K562 (cell line): Measurements from ENCODE around the gene PEX6. TPM values are rescaled to one million over a fixed set of nuclear protein-coding genes. Genes with fewer than 3 reads are reported as not detected.

ENCODE experiments used
- ATAC-seq: fragments of 200-7000 bp; cut with Tn5 transposase; 3 replicates; pipeline ENCODE4 v1.9.1; 2020; ENCODE audit warnings: moderate library complexity
- BruUV-seq: library from RNA; stranded (reverse); fragments of 400-500 nt; replicated peaks from 2 replicates; lab custom pipeline; 2021; lab: Mats Ljungman, UMichigan
- CTCF ChIA-PET: fragments of 300-600 bp; formaldehyde crosslinking; extraction: SDS; loops from one replicate; lab custom pipeline; 2021; ENCODE audit warnings: low intra/inter-chr PET ratio; lab: Yijun Ruan, JAX
- POLR2A ChIA-PET: fragments of 300-600, 350-650 bp; sonication (Branson Sonifier 250); formaldehyde crosslinking; extraction: SDS; loops from one replicate; lab custom pipeline; 2021; ENCODE audit warnings: antibody characterized with exemption, inconsistent platforms; lab: Yijun Ruan, JAX
- DNase-seq, 4 experiments: peaks; one replicate each; pipeline versions ENCODE4 v3.0.0 to v3.0.0-alpha.2; 2011 to 2018; ENCODE audit warnings: low spot score in 3 of 4, mixed read lengths in 3 of 4; ENCODE audit errors: extremely low read depth in 1 of 4
- FAIRE-seq: peaks from 2 replicates; lab custom pipeline; 2011; peaks lifted over from hg19 to GRCh38; lab: Jason Lieb, UNC
- H2AFZ ChIP-seq: 2 replicates; pipeline ENCODE4 v1.6.0; 2011; ENCODE audit warnings: low read depth, low read length, control low read depth, inconsistent platforms
- H3K27ac ChIP-seq: fragments of 200-600 bp; 3 replicates; pipeline ENCODE4 v1.8.0; 2011; ENCODE audit warnings: low read depth, mild to moderate bottlenecking, control low read depth, inconsistent platforms, low read length, moderate library complexity, mixed read lengths; ENCODE audit errors: extremely low read depth
- H3K27me3 ChIP-seq, 2 experiments: fragments of 300-600 bp in 1 of 2; 2 replicates in 1 of 2; 3 replicates in 1 of 2; pipeline versions ENCODE4 v1.6.0 to v1.8.0; 2011; ENCODE audit warnings: inconsistent platforms in 2 of 2, low read length in 2 of 2, mild to moderate bottlenecking in 1 of 2, mixed read lengths in 1 of 2, moderate library complexity in 1 of 2; ENCODE audit not compliant: control insufficient read depth in 2 of 2, insufficient read depth in 2 of 2
- H3K36me3 ChIP-seq: fragments of 300-600 bp; 3 replicates; pipeline ENCODE4 v1.8.0; 2011; ENCODE audit warnings: mild to moderate bottlenecking, low read length, inconsistent platforms; ENCODE audit not compliant: control insufficient read depth, insufficient read depth
- H3K4me1 ChIP-seq, 2 experiments: fragments of 200-600 bp in 1 of 2; replicated peaks in 1 of 2; 2 replicates in 1 of 2; 3 replicates in 1 of 2; pipeline versions ENCODE4 v1.5.1 to v1.8.0; 2011; ENCODE audit warnings: inconsistent platforms in 2 of 2, low read length in 2 of 2, mild to moderate bottlenecking in 1 of 2, mixed read lengths in 1 of 2, moderate library complexity in 1 of 2; ENCODE audit not compliant: control insufficient read depth in 2 of 2, insufficient read depth in 2 of 2
- H3K4me2 ChIP-seq: 2 replicates; pipeline ENCODE4 v1.6.1; 2011; ENCODE audit warnings: low read length, control low read depth, inconsistent platforms, mixed read lengths; ENCODE audit not compliant: insufficient read depth
- H3K4me3 ChIP-seq: fragments of 200-600 bp; sonication (generic), shearing (Covaris generic); 2 replicates; pipeline ENCODE4 v1.5.1; 2016; ENCODE audit warnings: control low read depth, inconsistent platforms
- H3K79me2 ChIP-seq: fragments of 200-600 bp; 3 replicates; pipeline ENCODE4 v1.8.0; 2011; ENCODE audit warnings: low read length, inconsistent platforms; ENCODE audit not compliant: control insufficient read depth, insufficient read depth
- H3K9ac ChIP-seq, 2 experiments: 2 replicates each; pipeline versions ENCODE4 v1.6.0 to v1.6.1; 2011; ENCODE audit warnings: low read depth in 2 of 2, low read length in 2 of 2, control low read depth in 1 of 2, inconsistent platforms in 1 of 2, mild to moderate bottlenecking in 1 of 2, mixed read lengths in 1 of 2; ENCODE audit not compliant: insufficient read depth in 1 of 2
- H3K9me1 ChIP-seq: one replicate; pipeline ENCODE4 v1.6.0; 2011; ENCODE audit warnings: inconsistent platforms, mild to moderate bottlenecking, low read length, moderate library complexity; ENCODE audit not compliant: control insufficient read depth, insufficient read depth
- H3K9me3 ChIP-seq: replicated peaks from 2 replicates; pipeline ENCODE4 v1.5.1; 2011; ENCODE audit warnings: low read depth, low read length, inconsistent platforms; ENCODE audit not compliant: control insufficient read depth, insufficient read depth
- H4K20me1 ChIP-seq: replicated peaks from 2 replicates; pipeline ENCODE4 v1.6.1; 2011; ENCODE audit warnings: low read length, inconsistent platforms, mixed read lengths; ENCODE audit not compliant: control insufficient read depth, insufficient read depth
- ETS2 ChIP-seq: IDR thresholded peaks from 2 replicates; pipeline ENCODE4 v1.6.1; 2016; ENCODE audit warnings: borderline replicate concordance, missing genetic modification characterization, mild to moderate bottlenecking, moderate library complexity, missing compliant biosample characterization; ENCODE audit not compliant: poor library complexity, severe bottlenecking
- POLR3G ChIP-seq: IDR thresholded peaks from 2 replicates; pipeline ENCODE4 v1.6.1; 2011; ENCODE audit not compliant: insufficient read length, insufficient replicate concordance; ENCODE audit errors: extremely low read depth
- RAD21 ChIP-seq, 2 experiments: fragments of 250-450 bp in 1 of 2; fragments of 450-650 bp in 1 of 2; sonication (Bioruptor Pico) in 1 of 2; formaldehyde crosslinking in 1 of 2; IDR thresholded peaks in 1 of 2; conservative IDR thresholded peaks in 1 of 2; 2 replicates each; pipeline versions ENCODE4 v1.4.0 to v1.8.0; 2020 to 2022; ENCODE audit warnings: mild to moderate bottlenecking in 2 of 2, moderate library complexity in 1 of 2
- YY1 ChIP-seq, 3 experiments: IDR thresholded peaks; 2 replicates each; pipeline ENCODE4 v1.6.1; 2011; ENCODE audit warnings: low read length in 2 of 3, mild to moderate bottlenecking in 2 of 3, moderate library complexity in 2 of 3, borderline replicate concordance in 1 of 3, control low read depth in 1 of 3, low read depth in 1 of 3; ENCODE audit not compliant: insufficient read depth in 3 of 3, insufficient replicate concordance in 2 of 3, control insufficient read depth in 1 of 3, insufficient read length in 1 of 3; ENCODE audit errors: extremely low read depth in 1 of 3
- WGBS: fragments of 100-300 bp; shearing (Covaris generic); methylation state at CpG from one replicate; pipeline ENCODE4 v1.1.6; 2016; ENCODE audit warnings: low coverage, mixed read lengths; ENCODE audit not compliant: insufficient coverage; ENCODE audit errors: missing lambda C conversion rate; 5-methylcytosine and 5-hydroxymethylcytosine counted together
- in situ Hi-C: fragments of 300-500 bp; cut with MboI; formaldehyde crosslinking; loops from 4 replicates; pipeline ENCODE4 v1.15.0; 2018; ENCODE audit warnings: inconsistent platforms, mixed read lengths
- intact Hi-C: fragments of 100-400 bp; cut with micrococcal nuclease; formaldehyde crosslinking; loops from 2 replicates; pipeline ENCODE4 v1.14.2; 2022
- polyA plus RNA-seq, 8 experiments: library from polyadenylated mRNA; depleted of rRNA in 4 of 8; stranded (reverse) in 5 of 8; unstranded in 3 of 8; fragments of >200 nt; fragmentation: Nextera tagmentation in 2 of 8; fragmentation: Illumina TruSeq in 1 of 8; extraction: Ambion mirVana in 2 of 8; extraction: Trizol in 1 of 8; gene quantifications; 2 replicates each; pipeline versions ENCODE4 v1.2.1 to v1.2.3, GENCODE V29; 2011 to 2014; ENCODE audit warnings: inconsistent platforms in 1 of 8, missing spikeins in 1 of 8
- total RNA-seq, 7 experiments: library from RNA; depleted of rRNA in 6 of 7; stranded (reverse); fragments of >200 nt in 6 of 7; fragmentation: Illumina TruSeq in 2 of 7; extraction: Trizol in 2 of 7; gene quantifications; 2 replicates each; pipeline versions ENCODE4 v1.2.1 to v1.2.3, GENCODE V29; 2011 to 2021; ENCODE audit warnings: low replicate concordance in 1 of 7

PEX6 gene
- total and polyA plus RNA-seq, 9 of the 15 experiments (the other 6 are each of a cell fraction or from before 2014, with no cell fraction given), result 0.17 to 20.8 (median 6.9) TPM

DNA sequence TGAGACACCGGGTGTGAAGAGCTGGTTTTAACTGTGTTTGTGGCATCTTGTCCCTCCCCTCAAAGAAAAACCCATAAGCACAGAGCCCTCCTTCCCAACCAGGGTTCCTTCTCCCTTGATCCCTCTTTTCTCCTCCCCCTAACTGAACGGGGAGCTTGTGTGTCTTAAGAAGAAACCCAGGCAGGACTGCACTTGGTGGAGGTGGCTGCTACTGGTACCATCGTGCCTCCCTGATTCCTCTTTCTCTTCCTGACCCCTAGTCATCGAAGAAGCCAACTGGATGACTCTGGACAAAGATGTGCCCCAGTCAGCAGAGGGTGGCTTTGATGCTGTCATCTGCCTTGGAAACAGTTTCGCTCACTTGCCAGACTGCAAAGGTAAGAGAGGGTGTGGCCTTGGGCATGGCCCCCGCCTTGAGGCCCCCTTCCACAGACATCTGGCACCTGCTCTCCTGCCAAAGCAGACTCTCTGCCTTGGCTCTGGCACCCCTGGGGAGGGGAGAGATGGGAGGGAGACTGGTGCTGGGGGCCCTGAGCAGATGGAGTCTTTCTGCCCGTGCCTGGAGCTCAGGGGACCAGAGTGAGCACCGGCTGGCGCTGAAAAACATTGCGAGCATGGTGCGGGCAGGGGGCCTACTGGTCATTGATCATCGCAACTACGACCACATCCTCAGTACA is 16.3 kb downstream of the PEX6 start:
- Histone ChIP-seq H3K27me3 (no peaks in the 10 kb centered on the region), H3K79me2 (no peaks in the 10 kb centered on the region), H2AFZ (no peak overlapping the region), H3K9me1 (no peaks in the 10 kb centered on the region), H3K4me2 (no peak overlapping the region), H4K20me1 (no peaks in the 10 kb centered on the region), H3K4me3 (no peak overlapping the region), H3K4me1 (peaks cover 0 to 14% of the 10 kb centered on the region in 2 experiments; a peak in 2 of 5 replicates), H3K9ac (no peak overlapping the region), H3K36me3 (peaks cover 31% of the 10 kb centered on the region; the same call in 1 of the 3 replicates), H3K9me3 (no peaks in the 10 kb centered on the region), H3K27ac (no peak overlapping the region)
- DNase-seq, result no peak
- no peak for ATAC-seq
- ChIA-PET POLR2A (interaction anchor here (0.6 to 3.5 kb wide), 4 partner anchors 8 to 21 kb away, joined by 3 to 22 read pairs (median 3); no protein-coding TSS in a partner anchor), CTCF (interaction anchor here (2.6 kb wide), 1 partner anchor 180 kb away, joined by 14 read pairs; no protein-coding TSS in a partner anchor)
- BruUV-seq, result no TSS peak
- TF ChIP-seq YY1 (IDR thresholded peaks at IDR 0.05; ENCODE audit: borderline replicate concordance in 1 of 3, control insufficient read depth in 1 of 3, extremely low read depth in 1 of 3, insufficient read depth in 3 of 3, insufficient read length in 1 of 3, insufficient replicate concordance in 2 of 3, low read depth in 1 of 3, low read length in 2 of 3) (no peak), RAD21 (CRISPR knock-in tag; conservative IDR thresholded peaks at IDR 0.05 in 1 of 2, IDR thresholded peaks at IDR 0.05 in 1 of 2) (no peak), ETS2 (tag) (no peak), POLR3G (no peak)
- in situ Hi-C loops, result no loop called here
- WGBS, result 70% methylated on average over 13 of the region's 13 CpGs
- intact Hi-C loops, result loop anchor here (5.0 kb wide), 1 partner anchor 60 kb away; no protein-coding TSS in a partner anchor
- peak; percentile 37 for FAIRE-seq
